Loucy (cell line): ENCODE results near the gene SLC9A9.

Source experiments
- H2AFZ ChIP-seq: fragments of 200-600 bp; sonication (generic); 2 replicates; pipeline ENCODE4 v1.6.0; 2016; ENCODE audit warnings: antibody characterized with exemption, mild to moderate bottlenecking, low read length, moderate library complexity
- H3F3A ChIP-seq: fragments of 200-600 bp; 2 replicates; pipeline ENCODE4 v1.6.0; 2016; ENCODE audit warnings: antibody characterized with exemption, low read depth, mild to moderate bottlenecking
- H3K27me3 ChIP-seq: fragments of 200-600 bp; sonication (generic); 2 replicates; pipeline ENCODE4 v1.6.1; 2014; ENCODE audit warnings: low read length, mild to moderate bottlenecking; ENCODE audit not compliant: insufficient read depth, poor library complexity, severe bottlenecking
- H3K36me3 ChIP-seq: fragments of 200-600 bp; sonication (generic); 2 replicates; pipeline ENCODE4 v1.6.1; 2016; ENCODE audit warnings: low read length; ENCODE audit not compliant: insufficient read depth
- H3K4me1 ChIP-seq: fragments of 200-600 bp; sonication (generic); 2 replicates; pipeline ENCODE4 v1.5.1; 2014; ENCODE audit warnings: low read length, mild to moderate bottlenecking; ENCODE audit not compliant: insufficient read depth, poor library complexity, severe bottlenecking
- H3K4me2 ChIP-seq: fragments of 200-600 bp; sonication (generic); 2 replicates; pipeline ENCODE4 v1.6.0; 2014; ENCODE audit warnings: antibody characterized with exemption, low read length, low read depth, mild to moderate bottlenecking; ENCODE audit not compliant: poor library complexity, severe bottlenecking
- H3K4me3 ChIP-seq: fragments of 200-600 bp; sonication (generic); 2 replicates; pipeline ENCODE4 v1.5.1; 2014; ENCODE audit warnings: low read length, mild to moderate bottlenecking, mixed read lengths; ENCODE audit not compliant: poor library complexity, severe bottlenecking
- H3K79me2 ChIP-seq: fragments of 200-600 bp; sonication (generic); 2 replicates; pipeline ENCODE4 v1.6.1; 2014; ENCODE audit warnings: low read length; ENCODE audit not compliant: insufficient read depth
- H3K9ac ChIP-seq: fragments of 200-600 bp; sonication (generic); 2 replicates; pipeline ENCODE4 v1.6.0; 2014; ENCODE audit warnings: mild to moderate bottlenecking, low read depth, low read length, moderate library complexity; ENCODE audit not compliant: poor library complexity, severe bottlenecking
- H3K9me2 ChIP-seq: fragments of 200-600 bp; sonication (generic); replicated peaks from 2 replicates; pipeline ENCODE4 v1.6.1; 2016; ENCODE audit warnings: low read depth, low read length, mixed read lengths
- H3K9me3 ChIP-seq: fragments of 200-600 bp; sonication (generic); 2 replicates; pipeline ENCODE4 v1.6.1; 2014; ENCODE audit warnings: mild to moderate bottlenecking, antibody characterized with exemption, low read length, low read depth; ENCODE audit not compliant: insufficient read depth
- H4K20me1 ChIP-seq: fragments of 200-600 bp; sonication (generic); 2 replicates; pipeline ENCODE4 v1.6.0; 2014; ENCODE audit warnings: antibody characterized with exemption, low read length, mild to moderate bottlenecking; ENCODE audit not compliant: insufficient read depth, poor library complexity, severe bottlenecking
- CTCF ChIP-seq: fragments of 200-600 bp; sonication (generic); conservative IDR thresholded peaks from 2 replicates; pipeline ENCODE4 v1.5.1; 2014; ENCODE audit warnings: mild to moderate bottlenecking, antibody characterized with exemption, low read length
- EZH2phosphoT487 ChIP-seq: fragments of 200-600 bp; IDR thresholded peaks from 2 replicates; pipeline ENCODE4 v1.6.1; 2018; ENCODE audit warnings: antibody characterized with exemption, mild to moderate bottlenecking, moderate library complexity, borderline replicate concordance

SLC9A9 gene

GRCh38 chr3:143668924-143669790, 179.1 kb downstream of the SLC9A9 start:
- H3K79me2 ChIP-seq, result no peaks in the 10 kb centered on the region
- no peaks in the 10 kb centered on the region for H3K9me2 ChIP-seq
- H3K27me3 ChIP-seq, result no peaks in the 10 kb centered on the region
- no peaks in the 10 kb centered on the region for H3K36me3 ChIP-seq
- no peaks in the 10 kb centered on the region for H4K20me1 ChIP-seq
- no peak overlapping the region for H2AFZ ChIP-seq
- TF ChIP-seq CTCF (no peak), EZH2phosphoT487 (no peak)
- no peaks in the 10 kb centered on the region for H3K9me3 ChIP-seq
- H3K4me2 ChIP-seq, result no peak overlapping the region
- H3K4me3 ChIP-seq, result no peak overlapping the region
- H3K9ac ChIP-seq, result no peak overlapping the region
- H3F3A ChIP-seq, result no peaks in the 10 kb centered on the region
- H3K4me1 ChIP-seq, result no peaks in the 10 kb centered on the region

- Histone ChIP-seq H3K9me3 (no peaks in the 10 kb centered on the region), H3K36me3 (no peaks in the 10 kb centered on the region), H2AFZ (no peak overlapping the region), H3K79me2 (no peaks in the 10 kb centered on the region), H4K20me1 (no peaks in the 10 kb centered on the region), H3K9ac (no peak overlapping the region), H3F3A (no peaks in the 10 kb centered on the region), H3K4me3 (no peak overlapping the region), H3K27me3 (no peaks in the 10 kb centered on the region), H3K4me2 (no peak overlapping the region), H3K9me2 (no peaks in the 10 kb centered on the region), H3K4me1 (no peaks in the 10 kb centered on the region)
- TF ChIP-seq EZH2phosphoT487, result no peak
- no peak for TF ChIP-seq CTCF
Observed at GRCh38 chr3:143668385-143668784, 179.9 kb downstream of the SLC9A9 start.

GRCh38 chr3:143661677-143662076, 186.6 kb downstream of the SLC9A9 start:
- no peak overlapping the region for H3K9ac ChIP-seq
- no peaks in the 10 kb centered on the region for H3K9me2 ChIP-seq
- H3K36me3 ChIP-seq, result no peaks in the 10 kb centered on the region
- H4K20me1 ChIP-seq, result no peaks in the 10 kb centered on the region
- no peaks in the 10 kb centered on the region for H3K27me3 ChIP-seq
- no peaks in the 10 kb centered on the region for H3K79me2 ChIP-seq
- TF ChIP-seq CTCF, result no peak
- TF ChIP-seq EZH2phosphoT487, result no peak
- no peaks in the 10 kb centered on the region; the same call in 1 of the 2 replicates for H3K9me3 ChIP-seq
- H3K4me2 ChIP-seq, result no peak overlapping the region
- no peak overlapping the region for H2AFZ ChIP-seq
- no peaks in the 10 kb centered on the region for H3K4me1 ChIP-seq
- H3F3A ChIP-seq, result no peaks in the 10 kb centered on the region
- no peak overlapping the region for H3K4me3 ChIP-seq
